KOPT-K1 (cell line): ENCODE measurements around the gene DIS3L2.

Source experiments
- H3K27ac ChIP-seq: fragments of 200-600 bp; sonication (generic); 2 replicates; pipeline ENCODE4 v1.5.1; 2016; ENCODE audit warnings: antibody characterized with exemption, mild to moderate bottlenecking, low read depth, low read length; ENCODE audit not compliant: poor library complexity, severe bottlenecking
- H3K36me3 ChIP-seq: fragments of 200-600 bp; sonication (generic); 2 replicates; pipeline ENCODE4 v1.5.1; 2017; ENCODE audit warnings: antibody characterized with exemption, mild to moderate bottlenecking, low read length, moderate library complexity; ENCODE audit not compliant: insufficient read depth
- H3K9me3 ChIP-seq: fragments of 200-600 bp; sonication (generic); 2 replicates; pipeline ENCODE4 v1.5.1; 2017; ENCODE audit warnings: antibody characterized with exemption, low read length, mild to moderate bottlenecking; ENCODE audit not compliant: insufficient read depth, poor library complexity, severe bottlenecking

The DIS3L2 gene

GRCh38 chr2:232246245-232246644 lies 284.7 kb downstream of the DIS3L2 start:
- H3K27ac ChIP-seq: no peak overlapping the region
- H3K9me3 ChIP-seq: no peaks in the 10 kb centered on the region
- H3K36me3 ChIP-seq: peaks cover 20% of the 10 kb centered on the region; the same call in 1 of the 2 replicates

DNA sequence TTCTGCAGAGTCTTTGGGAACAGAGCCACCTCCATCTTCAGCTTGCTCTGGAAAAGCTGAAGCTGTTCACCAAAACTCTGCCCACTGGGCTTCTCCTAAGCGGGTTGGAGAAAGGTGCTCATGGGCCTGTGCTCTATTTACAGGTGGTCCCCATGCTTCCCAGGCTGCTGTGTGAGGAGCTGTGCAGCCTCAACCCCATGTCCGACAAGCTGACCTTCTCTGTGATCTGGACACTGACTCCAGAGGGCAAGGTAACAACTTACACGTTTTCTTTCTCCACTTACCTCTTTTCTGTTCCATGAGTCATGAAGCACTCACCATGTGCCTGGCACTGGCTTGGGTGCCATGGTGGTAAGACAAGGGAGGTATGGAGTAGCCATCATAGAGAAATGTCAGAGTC lies 287.6 kb downstream of the DIS3L2 start:
- Histone ChIP-seq H3K9me3 (no peaks in the 10 kb centered on the region), H3K36me3 (peaks cover 33% of the 10 kb centered on the region; the same call in 1 of the 2 replicates), H3K27ac (no peak overlapping the region)

GRCh38 chr2:232250246-232251175 lies 289.0 kb downstream of the DIS3L2 start:
- peaks cover 33% of the 10 kb centered on the region; the same call in 1 of the 2 replicates for H3K36me3 ChIP-seq
- H3K9me3 ChIP-seq: no peaks in the 10 kb centered on the region
- no peak overlapping the region for H3K27ac ChIP-seq

- Histone ChIP-seq H3K36me3 (peaks cover 21% of the 10 kb centered on the region; the same call in 1 of the 2 replicates), H3K27ac (no peak overlapping the region), H3K9me3 (no peaks in the 10 kb centered on the region)
Measured at GRCh38 chr2:232255033-232255432, 293.5 kb downstream of the DIS3L2 start.

DNA sequence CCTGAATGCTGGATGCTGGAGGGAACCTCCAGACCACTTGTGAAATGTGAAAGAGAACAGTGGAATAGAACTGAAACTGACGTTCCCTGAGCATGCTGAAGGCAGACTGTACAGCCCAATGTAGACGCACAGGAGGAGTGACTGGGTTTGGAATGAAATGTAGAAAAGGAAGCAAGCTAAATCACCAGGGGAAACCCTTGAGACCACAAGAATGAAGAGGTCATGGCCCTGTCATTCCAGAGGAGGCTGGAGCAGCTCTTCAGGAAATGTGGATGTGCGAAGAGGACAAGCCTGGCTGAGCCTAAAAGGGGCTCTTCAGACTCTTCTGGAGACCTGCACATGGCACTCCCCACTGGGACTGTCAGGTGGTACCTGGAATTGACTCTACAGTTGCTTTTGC lies 298.6 kb downstream of the DIS3L2 start:
- Histone ChIP-seq H3K27ac (no peak overlapping the region), H3K9me3 (no peaks in the 10 kb centered on the region), H3K36me3 (peaks cover 31% of the 10 kb centered on the region)

- no peak overlapping the region for H3K27ac ChIP-seq
- H3K36me3 ChIP-seq: peaks cover 42% of the 10 kb centered on the region
Measured at GRCh38 chr2:232261776-232262175, 300.3 kb downstream of the DIS3L2 start.

GRCh38 chr2:232263295-232263694 lies 301.8 kb downstream of the DIS3L2 start:
- H3K36me3 ChIP-seq: peaks cover 46% of the 10 kb centered on the region
- no peaks in the 10 kb centered on the region for H3K9me3 ChIP-seq
- no peak overlapping the region for H3K27ac ChIP-seq

More at GRCh38 chr2:232261776-232262175, 300.3 kb downstream of the DIS3L2 start:
- H3K9me3 ChIP-seq: no peaks in the 10 kb centered on the region

GRCh38 chr2:232264081-232264480 lies 302.6 kb downstream of the DIS3L2 start:
- Histone ChIP-seq H3K36me3 (peaks cover 46% of the 10 kb centered on the region), H3K9me3 (no peaks in the 10 kb centered on the region), H3K27ac (no peak overlapping the region)

DNA sequence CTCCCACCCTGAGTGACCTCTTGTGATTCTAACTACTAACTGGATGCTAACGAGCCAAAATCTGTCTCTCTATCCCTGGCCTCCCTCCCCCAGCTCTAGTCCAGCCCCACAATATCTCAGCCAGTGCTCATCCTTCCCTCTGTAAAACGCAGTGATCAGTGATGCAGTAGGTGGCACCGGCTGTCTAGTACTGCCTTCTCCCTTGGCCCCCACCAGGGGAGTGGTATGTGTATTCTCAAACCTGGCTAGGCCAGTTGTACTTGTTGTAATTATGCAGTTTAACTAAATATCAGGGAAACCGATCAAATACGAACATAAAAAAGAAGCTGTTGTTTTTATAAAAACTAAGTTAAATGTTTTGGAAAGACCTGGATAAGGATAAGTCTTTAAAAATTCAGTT lies 303.8 kb downstream of the DIS3L2 start:
- H3K27ac ChIP-seq: no peak overlapping the region
- H3K9me3 ChIP-seq: no peaks in the 10 kb centered on the region
- peaks cover 46% of the 10 kb centered on the region for H3K36me3 ChIP-seq

- no peaks in the 10 kb centered on the region for H3K9me3 ChIP-seq
- no peak overlapping the region for H3K27ac ChIP-seq
- peaks cover 36% of the 10 kb centered on the region for H3K36me3 ChIP-seq
Measured at GRCh38 chr2:232268636-232269165, 307.2 kb downstream of the DIS3L2 start.

DNA sequence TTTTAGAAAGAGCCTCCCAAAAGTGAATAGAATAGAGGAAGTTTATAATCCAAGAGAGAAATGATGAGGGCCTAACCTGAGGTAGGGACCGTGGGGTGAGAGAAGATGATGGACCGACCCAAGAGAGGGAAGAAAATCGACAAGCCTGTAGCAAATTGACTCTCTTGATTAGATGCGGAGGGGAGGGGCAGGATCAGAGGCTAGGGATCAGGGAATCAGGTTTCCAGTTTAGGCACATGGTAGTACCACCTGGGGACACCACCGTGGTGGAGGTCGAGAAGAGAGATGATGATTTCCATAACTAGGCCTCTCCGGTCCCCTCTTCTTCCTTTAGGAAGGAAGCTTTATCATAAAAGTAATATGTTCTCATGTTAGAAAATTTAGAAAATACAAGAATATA lies 308.4 kb downstream of the DIS3L2 start:
- H3K9me3 ChIP-seq: no peaks in the 10 kb centered on the region
- H3K36me3 ChIP-seq: peaks cover 24% of the 10 kb centered on the region; the same call in 1 of the 2 replicates
- no peak overlapping the region for H3K27ac ChIP-seq

- Histone ChIP-seq H3K9me3 (peaks cover under 1% of the 10 kb centered on the region), H3K27ac (no peak overlapping the region), H3K36me3 (0 out of 2 replicates have a peak, but pooled peaks cover 8% of the 10 kb centered on the region)
Measured at GRCh38 chr2:232273903-232274643, 312.6 kb downstream of the DIS3L2 start.

GRCh38 chr2:232275670-232276069 lies 314.2 kb downstream of the DIS3L2 start:
- 0 out of 2 replicates have a peak, but pooled peaks cover 8% of the 10 kb centered on the region for H3K36me3 ChIP-seq
- H3K27ac ChIP-seq: peak overlapping the region; percentile 40
- H3K9me3 ChIP-seq: peaks cover 4% of the 10 kb centered on the region

GRCh38 chr2:232276084-232276732 lies 314.7 kb downstream of the DIS3L2 start:
- H3K36me3 ChIP-seq: 0 out of 2 replicates have a peak, but pooled peaks cover 8% of the 10 kb centered on the region
- H3K9me3 ChIP-seq: peaks cover 4% of the 10 kb centered on the region
- H3K27ac ChIP-seq: peak overlapping the region; percentile 40
